Measurements from ENCODE around the gene TMEM184C. TPM values are rescaled to one million over a fixed set of nuclear protein-coding genes. Genes with fewer than 3 reads are reported as not detected.

TMEM184C gene
- total and polyA plus RNA-seq, 7 experiments from 2014 or later: 13.7 to 28.3 (median 26.2) TPM

- DNase-seq (no peak), ATAC-seq (no peak)
- Mint-ChIP-seq H3K27ac (peak overlapping the region in 1 of 9 donors; percentile 8), H3K4me3 (no peak overlapping the region), H3K4me1 (peaks cover 0 to 17% (median 10%) of the 10 kb centered on the region in 7 donors), H3K9me3 (no peaks in the 10 kb centered on the region), H3K27me3 (no peaks in the 10 kb centered on the region), H3K36me3 (peaks cover 14 to 58% (median 26%) of the 10 kb centered on the region in 5 donors)
- Histone ChIP-seq H3K36me3 (ENCODE audit: control insufficient read depth in 2 of 3, insufficient read depth in 3 of 3, low read length in 3 of 3) (peaks cover 0 to 55% (median 18%) of the 10 kb centered on the region in 3 experiments), H3K9me3 (ENCODE audit: control insufficient read depth in 2 of 3, low read length in 3 of 3) (no peaks in the 10 kb centered on the region), H3K27me3 (ENCODE audit: control insufficient read depth in 2 of 2, insufficient read depth in 2 of 2, low read length in 2 of 2) (no peaks in the 10 kb centered on the region), H3K27ac (ENCODE audit: low read depth, low read length) (no peak overlapping the region), H3K4me3 (ENCODE audit: low read length) (no peak overlapping the region), H3K4me1 (ENCODE audit: control insufficient read depth in 2 of 2, insufficient read depth in 2 of 2, low read length in 2 of 2) (no peaks in the 10 kb centered on the region)
- intact Hi-C loops (cut with micrococcal nuclease): loop anchor here in 1 of 2 donors (1.0 kb wide), 1 partner anchor 10 kb away; no protein-coding TSS in a partner anchor
- POLR2A ChIA-PET: interaction anchor here (0.7 to 2.0 kb wide), 2 partner anchors 11 to 40 kb away, joined by 4 to 5 read pairs; partner anchors contain the start of gene TMEM184C
- CTCF ChIA-PET: interaction anchor here (1.2 kb wide), 1 partner anchor 24 kb away, joined by 3 read pairs; no protein-coding TSS in a partner anchor
These were observed 11.2 kb downstream of the TMEM184C start for GRCh38 chr4:147628415-147628814.

DNA sequence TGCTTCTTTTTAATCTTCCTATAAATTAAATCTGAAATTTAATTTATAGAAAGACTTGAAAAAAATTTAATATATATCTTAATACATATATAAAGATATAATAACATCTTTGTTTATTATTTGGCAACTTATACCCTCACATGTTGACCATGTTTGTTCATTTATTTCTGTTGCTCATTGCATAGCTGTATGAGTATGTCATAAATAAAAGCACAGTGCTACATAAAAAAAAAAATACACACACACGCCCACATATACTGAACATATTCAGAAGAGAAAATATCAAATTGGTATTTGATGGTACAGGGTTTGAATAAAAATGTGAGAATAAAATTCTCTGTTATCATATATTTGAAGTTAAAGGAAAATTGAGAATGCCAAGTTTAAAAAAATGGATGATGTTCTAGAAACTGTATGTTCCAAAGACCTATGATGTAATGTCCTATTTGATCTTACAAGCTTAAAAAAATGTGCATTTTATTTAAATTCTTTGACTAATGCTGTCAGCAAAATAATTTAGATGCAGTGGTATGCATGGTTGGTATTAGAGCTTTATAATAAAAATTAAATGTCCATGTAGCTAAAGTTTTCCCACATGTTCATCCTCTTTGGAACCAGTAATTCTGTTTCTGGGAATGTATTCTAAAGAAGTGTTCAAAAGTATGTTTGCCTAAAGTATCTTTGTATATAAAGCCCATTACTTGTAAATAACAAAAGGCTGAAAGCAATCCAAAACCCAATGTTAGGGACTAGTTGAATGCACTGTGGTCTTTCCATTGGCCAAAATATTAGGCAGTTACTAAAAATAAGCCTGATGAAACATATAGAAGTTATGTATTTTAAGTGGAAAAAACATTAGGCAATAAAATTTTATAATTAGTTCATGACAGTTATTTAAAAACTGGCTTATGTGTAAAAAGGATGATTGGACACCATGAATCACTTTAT lies 12.9 kb downstream of the TMEM184C start:
- peaks cover 0 to 61% (median 11%) of the 10 kb centered on the region in 3 experiments for H3K36me3 ChIP-seq (ENCODE audit: control insufficient read depth in 2 of 3, insufficient read depth in 3 of 3, low read length in 3 of 3)
- Mint-ChIP-seq H3K27me3 (no peaks in the 10 kb centered on the region), H3K9me3 (no peaks in the 10 kb centered on the region), H3K4me3 (no peak overlapping the region), H3K27ac (peak overlapping the region in 1 of 9 donors; percentile 62), H3K36me3 (peaks cover 13 to 66% (median 36%) of the 10 kb centered on the region in 5 donors), H3K4me1 (peaks cover 0 to 15% (median 6%) of the 10 kb centered on the region in 7 donors)
- no peaks in the 10 kb centered on the region for H3K27me3 ChIP-seq (ENCODE audit: control insufficient read depth in 2 of 2, insufficient read depth in 2 of 2, low read length in 2 of 2)
- ATAC-seq: no peak
- intact Hi-C loops (cut with micrococcal nuclease): no loop called here
- H3K9me3 ChIP-seq (ENCODE audit: control insufficient read depth in 2 of 3, low read length in 3 of 3): no peaks in the 10 kb centered on the region
- no peak for DNase-seq
- no peak overlapping the region for H3K4me3 ChIP-seq (ENCODE audit: low read length)
- ChIA-PET CTCF (interaction anchor here (0.6 to 1.6 kb wide), 2 partner anchors 10 to 400 kb away, joined by 3 to 5 read pairs; no protein-coding TSS in a partner anchor), POLR2A (interaction anchor here (2.0 kb wide), 1 partner anchor 13 kb away, joined by 5 read pairs; the partner anchor contains the start of gene TMEM184C)
- no peak overlapping the region for H3K27ac ChIP-seq (ENCODE audit: low read depth, low read length)
- no peaks in the 10 kb centered on the region for H3K4me1 ChIP-seq (ENCODE audit: control insufficient read depth in 2 of 2, insufficient read depth in 2 of 2, low read length in 2 of 2)

GRCh38 chr4:147633113-147633512 lies 15.9 kb downstream of the TMEM184C start:
- no peak overlapping the region for H3K27ac Mint-ChIP-seq
- ChIA-PET POLR2A (no interaction called here), CTCF (no interaction called here)
- H3K4me3 ChIP-seq (ENCODE audit: low read length): no peak overlapping the region
- peaks cover 18 to 72% (median 51%) of the 10 kb centered on the region in 5 donors for H3K36me3 Mint-ChIP-seq
- H3K9me3 ChIP-seq (ENCODE audit: control insufficient read depth in 2 of 3, low read length in 3 of 3): no peaks in the 10 kb centered on the region
- ATAC-seq (no peak), DNase-seq (no peak)
- H3K36me3 ChIP-seq (ENCODE audit: control insufficient read depth in 2 of 3, insufficient read depth in 3 of 3, low read length in 3 of 3): peaks cover 5 to 61% (median 15%) of the 10 kb centered on the region in 3 experiments
- no peak overlapping the region for H3K27ac ChIP-seq (ENCODE audit: low read depth, low read length)
- intact Hi-C loops (cut with micrococcal nuclease): no loop called here
- H3K4me1 Mint-ChIP-seq: peaks cover 0 to 2% (median 0%) of the 10 kb centered on the region in 7 donors
- H3K4me3 Mint-ChIP-seq: no peak overlapping the region
- H3K4me1 ChIP-seq (ENCODE audit: control insufficient read depth in 2 of 2, insufficient read depth in 2 of 2, low read length in 2 of 2): no peaks in the 10 kb centered on the region
- no peaks in the 10 kb centered on the region for H3K27me3 ChIP-seq (ENCODE audit: control insufficient read depth in 2 of 2, insufficient read depth in 2 of 2, low read length in 2 of 2)
- no peaks in the 10 kb centered on the region for H3K27me3 Mint-ChIP-seq
- H3K9me3 Mint-ChIP-seq: peaks cover 0 to 10% (median 0%) of the 10 kb centered on the region in 11 donors

GRCh38 chr4:147633643-147634042 lies 16.4 kb downstream of the TMEM184C start:
- H3K27me3 Mint-ChIP-seq: no peaks in the 10 kb centered on the region

GRCh38 chr4:147635348-147635747 lies 18.2 kb downstream of the TMEM184C start:
- peaks cover 10 to 18% (median 14%) of the 10 kb centered on the region in 7 donors for H3K4me1 Mint-ChIP-seq
- H3K36me3 Mint-ChIP-seq: peaks cover 18 to 72% (median 54%) of the 10 kb centered on the region in 5 donors
- no peaks in the 10 kb centered on the region for H3K27me3 ChIP-seq (ENCODE audit: control insufficient read depth in 2 of 2, insufficient read depth in 2 of 2, low read length in 2 of 2)
- DNase-seq (no peak), ATAC-seq (no peak)
- H3K36me3 ChIP-seq (ENCODE audit: control insufficient read depth in 2 of 3, insufficient read depth in 3 of 3, low read length in 3 of 3): peaks cover 5 to 60% (median 7%) of the 10 kb centered on the region in 3 experiments
- H3K4me3 ChIP-seq (ENCODE audit: low read length): no peak overlapping the region
- H3K27me3 Mint-ChIP-seq: no peaks in the 10 kb centered on the region
- ChIA-PET POLR2A (no interaction called here), CTCF (no interaction called here)
- H3K4me1 ChIP-seq (ENCODE audit: control insufficient read depth in 2 of 2, insufficient read depth in 2 of 2, low read length in 2 of 2): no peaks in the 10 kb centered on the region
- intact Hi-C loops (cut with micrococcal nuclease): loop anchor here in 1 of 2 donors (5.0 kb wide), 1 partner anchor 47 kb away; the partner anchor contains the start of gene PRMT9
- no peaks in the 10 kb centered on the region for H3K9me3 ChIP-seq (ENCODE audit: control insufficient read depth in 2 of 3, low read length in 3 of 3)
- no peak overlapping the region for H3K4me3 Mint-ChIP-seq
- H3K27ac ChIP-seq (ENCODE audit: low read depth, low read length): no peak overlapping the region
- H3K27ac Mint-ChIP-seq: no peak overlapping the region
- peaks cover 0 to 10% (median 0%) of the 10 kb centered on the region in 11 donors for H3K9me3 Mint-ChIP-seq

More at GRCh38 chr4:147633643-147634042, 16.4 kb downstream of the TMEM184C start:
- H3K4me1 Mint-ChIP-seq: peaks cover 0 to 4% (median 0%) of the 10 kb centered on the region in 7 donors
- DNase-seq: no peak
- no peak overlapping the region for H3K4me3 ChIP-seq (ENCODE audit: low read length)
- ChIA-PET POLR2A (no interaction called here), CTCF (no interaction called here)
- intact Hi-C loops (cut with micrococcal nuclease): no loop called here
- peaks cover 18 to 73% (median 51%) of the 10 kb centered on the region in 5 donors for H3K36me3 Mint-ChIP-seq
- no peaks in the 10 kb centered on the region for H3K27me3 ChIP-seq (ENCODE audit: control insufficient read depth in 2 of 2, insufficient read depth in 2 of 2, low read length in 2 of 2)
- no peak overlapping the region for H3K27ac ChIP-seq (ENCODE audit: low read depth, low read length)
- H3K4me3 Mint-ChIP-seq: no peak overlapping the region
- H3K4me1 ChIP-seq (ENCODE audit: control insufficient read depth in 2 of 2, insufficient read depth in 2 of 2, low read length in 2 of 2): no peaks in the 10 kb centered on the region
- no peak for ATAC-seq
- H3K27ac Mint-ChIP-seq: peak overlapping the region in 1 of 9 donors; percentile 32
- peaks cover 0 to 10% (median 0%) of the 10 kb centered on the region in 11 donors for H3K9me3 Mint-ChIP-seq
- H3K36me3 ChIP-seq (ENCODE audit: control insufficient read depth in 2 of 3, insufficient read depth in 3 of 3, low read length in 3 of 3): peaks cover 5 to 61% (median 15%) of the 10 kb centered on the region in 3 experiments
- H3K9me3 ChIP-seq (ENCODE audit: control insufficient read depth in 2 of 3, low read length in 3 of 3): no peaks in the 10 kb centered on the region

GRCh38 chr4:147638365-147638764 lies 21.2 kb downstream of the TMEM184C start:
- no peak for DNase-seq
- peaks cover 10 to 29% (median 25%) of the 10 kb centered on the region in 7 donors for H3K4me1 Mint-ChIP-seq
- POLR2A ChIA-PET: no interaction called here

More at GRCh38 chr4:147638365-147638764, 21.2 kb downstream of the TMEM184C start:
- ATAC-seq: no peak
- Histone ChIP-seq H3K9me3 (ENCODE audit: control insufficient read depth in 2 of 3, low read length in 3 of 3) (no peaks in the 10 kb centered on the region), H3K27me3 (ENCODE audit: control insufficient read depth in 2 of 2, insufficient read depth in 2 of 2, low read length in 2 of 2) (no peaks in the 10 kb centered on the region), H3K4me1 (ENCODE audit: control insufficient read depth in 2 of 2, insufficient read depth in 2 of 2, low read length in 2 of 2) (no peaks in the 10 kb centered on the region), H3K27ac (ENCODE audit: low read depth, low read length) (no peak overlapping the region), H3K36me3 (ENCODE audit: control insufficient read depth in 2 of 3, insufficient read depth in 3 of 3, low read length in 3 of 3) (peaks cover 5 to 60% (median 7%) of the 10 kb centered on the region in 3 experiments), H3K4me3 (ENCODE audit: low read length) (no peak overlapping the region)
- peaks cover 0 to 10% (median 0%) of the 10 kb centered on the region in 11 donors for H3K9me3 Mint-ChIP-seq
- intact Hi-C loops (cut with micrococcal nuclease): loop anchor here (1.0 to 5.0 kb wide), 2 partner anchors 10 to 44 kb away; partner anchors contain the start of gene PRMT9 (in 1 of the 2)
- no peak overlapping the region for H3K4me3 Mint-ChIP-seq
- H3K36me3 Mint-ChIP-seq: peaks cover 25 to 82% (median 58%) of the 10 kb centered on the region in 5 donors
- CTCF ChIA-PET: no interaction called here
- H3K27ac Mint-ChIP-seq: peak overlapping the region in 5 of 9 donors; percentile 10 to 87 (median 39)
- H3K27me3 Mint-ChIP-seq: no peaks in the 10 kb centered on the region

Data from naive thymus-derived CD4-positive, alpha-beta T cell (primary cell).